GM21529 (cell line): ENCODE measurements around the gene ADARB2.
"Not testable (repeated sequence)": the region's sequence is repeated elsewhere in the genome, so short reads cannot be mapped to it uniquely, and the experiment has no call there.

ENCODE experiments used
- ATAC-seq: cut with Tn5 transposase; IDR thresholded peaks from one replicate; pipeline ENCODE4 v1.9.1; 2021; ENCODE audit not compliant: unreplicated experiment

The ADARB2 gene

GRCh38 chr10:1474376-1475097, 262.8 kb downstream of the ADARB2 start:
- ATAC-seq = no peak

GRCh38 chr10:1473874-1474273, 263.5 kb downstream of the ADARB2 start:
- ATAC-seq = no peak

GRCh38 chr10:1472178-1472958, 265.0 kb downstream of the ADARB2 start:
- no peak for ATAC-seq

GRCh38 chr10:1468811-1469210, 268.5 kb downstream of the ADARB2 start:
- ATAC-seq = no peak

GRCh38 chr10:1467334-1468076, 269.8 kb downstream of the ADARB2 start:
- no peak for ATAC-seq

GRCh38 chr10:1465993-1466764, 271.1 kb downstream of the ADARB2 start:
- ATAC-seq = no peak

GRCh38 chr10:1465418-1465911, 271.9 kb downstream of the ADARB2 start:
- ATAC-seq = peak; percentile 73

- ATAC-seq = peak; percentile 12
Observed at GRCh38 chr10:1464881-1465417, 272.4 kb downstream of the ADARB2 start.

GRCh38 chr10:1463971-1464370, 273.4 kb downstream of the ADARB2 start:
- not testable (repeated sequence) for ATAC-seq

GRCh38 chr10:1462994-1463633, 274.2 kb downstream of the ADARB2 start:
- no peak for ATAC-seq

- ATAC-seq = no peak
Observed at GRCh38 chr10:1462521-1462920, 274.8 kb downstream of the ADARB2 start.

GRCh38 chr10:1462032-1462431, 275.3 kb downstream of the ADARB2 start:
- ATAC-seq = no peak

- ATAC-seq = no peak
Observed at GRCh38 chr10:1461016-1461415, 276.3 kb downstream of the ADARB2 start.

- not testable (repeated sequence) for ATAC-seq
Observed at GRCh38 chr10:1459664-1460063, 277.7 kb downstream of the ADARB2 start.

GRCh38 chr10:1454951-1455350, 282.4 kb downstream of the ADARB2 start:
- ATAC-seq = peak; percentile 15

GRCh38 chr10:1454428-1454827, 282.9 kb downstream of the ADARB2 start:
- peak; percentile 99 for ATAC-seq

- no peak for ATAC-seq
Observed at GRCh38 chr10:1452777-1453176, 284.5 kb downstream of the ADARB2 start.

- no peak for ATAC-seq
Observed at GRCh38 chr10:1451941-1452340, 285.4 kb downstream of the ADARB2 start.

GRCh38 chr10:1451362-1451888, 285.9 kb downstream of the ADARB2 start:
- ATAC-seq = no peak
